H1 (cell line): ENCODE measurements around the gene RCBTB1. TPM values are rescaled to one million over a fixed set of nuclear protein-coding genes. Genes with fewer than 3 reads are reported as not detected.
A peak's percentile ranks its signal among the peaks of the same experiment; 100 is the strongest.

Source experiments
- CTCF ChIA-PET: fragments of 300-600 bp; sonication (Branson Sonifier 250); formaldehyde crosslinking; loops from one replicate; lab custom pipeline; 2021; ENCODE audit not compliant: partially characterized antibody; lab: Charles Lee
- POLR2A ChIA-PET: fragments of 300-600 bp; sonication (Branson Sonifier 250); formaldehyde crosslinking; loops from one replicate; lab custom pipeline; 2021; ENCODE audit warnings: inconsistent platforms; ENCODE audit not compliant: partially characterized antibody; lab: Charles Lee
- DNase-seq, 2 experiments: peaks; one replicate each; pipeline versions ENCODE4 v3.0.0 to v3.0.0-alpha.2; 2010 to 2022; ENCODE audit warnings: low spot score in 2 of 2, low read depth in 1 of 2, mixed read lengths in 1 of 2
- FAIRE-seq: peaks from 2 replicates; lab custom pipeline; 2011; peaks lifted over from hg19 to GRCh38; lab: Jason Lieb, UNC
- H2AFZ ChIP-seq: 2 replicates; pipeline ENCODE4 v1.8.1; 2012; ENCODE audit warnings: low read length, inconsistent platforms
- H2AK5ac ChIP-seq: 2 replicates; pipeline ENCODE4 v1.6.1; 2013; ENCODE audit warnings: low read depth, low read length
- H2BK120ac ChIP-seq: replicated peaks from 2 replicates; pipeline ENCODE3; 2013; ENCODE audit warnings: low read depth, low read length, inconsistent platforms
- H2BK12ac ChIP-seq: 2 replicates; pipeline ENCODE4 v1.6.1; 2013; ENCODE audit warnings: low read depth, low read length
- H2BK15ac ChIP-seq: 2 replicates; pipeline ENCODE4 v1.6.1; 2013; ENCODE audit warnings: low read length
- H2BK20ac ChIP-seq: 2 replicates; pipeline ENCODE4 v1.6.1; 2013; ENCODE audit warnings: low read length
- H2BK5ac ChIP-seq: 2 replicates; pipeline ENCODE4 v1.6.1; 2013; ENCODE audit warnings: low read depth, low read length
- H3K14ac ChIP-seq: 2 replicates; pipeline ENCODE4 v1.6.1; 2013; ENCODE audit warnings: inconsistent platforms; ENCODE audit not compliant: insufficient read length
- H3K18ac ChIP-seq: 2 replicates; pipeline ENCODE4 v1.6.1; 2013; ENCODE audit warnings: low read length; ENCODE audit errors: extremely low read depth
- H3K23ac ChIP-seq: 2 replicates; pipeline ENCODE4 v1.6.1; 2013; ENCODE audit warnings: inconsistent platforms; ENCODE audit not compliant: insufficient read length
- H3K23me2 ChIP-seq: 2 replicates; pipeline ENCODE4 v1.6.1; 2013; ENCODE audit warnings: low read depth, low read length
- H3K27ac ChIP-seq: 2 replicates; pipeline ENCODE4 v1.6.1; 2011; ENCODE audit warnings: low read depth, low read length, inconsistent platforms
- H3K27me3 ChIP-seq, 4 experiments: replicated peaks in 1 of 4; 1 replicate in 1 of 4; 2 replicates in 3 of 4; pipeline versions ENCODE4 v1.6.1 to v1.8.1; 2011 to 2013; ENCODE audit warnings: low read length in 3 of 4, mild to moderate bottlenecking in 3 of 4, inconsistent platforms in 2 of 4, mixed read lengths in 2 of 4, moderate library complexity in 1 of 4; ENCODE audit not compliant: control insufficient read depth in 3 of 4, insufficient read depth in 3 of 4; ENCODE audit errors: extremely low read depth in 1 of 4
- H3K36me3 ChIP-seq, 4 experiments: 2 replicates each; pipeline versions ENCODE4 v1.6.1 to v1.8.1; 2011 to 2013; ENCODE audit warnings: mild to moderate bottlenecking in 4 of 4, low read length in 3 of 4, moderate library complexity in 2 of 4, control low read depth in 1 of 4, inconsistent platforms in 1 of 4; ENCODE audit not compliant: insufficient read depth in 4 of 4, control insufficient read depth in 2 of 4
- H3K4ac ChIP-seq: replicated peaks from 2 replicates; pipeline ENCODE3; 2013; ENCODE audit warnings: low read length, low read depth, mixed read lengths, inconsistent platforms; ENCODE audit not compliant: insufficient read length
- H3K4me1 ChIP-seq, 4 experiments: replicated peaks in 1 of 4; 1 replicate in 1 of 4; 2 replicates in 3 of 4; pipeline versions ENCODE4 v1.6.1 to v1.8.1; 2011 to 2013; ENCODE audit warnings: low read length in 3 of 4, inconsistent platforms in 2 of 4, mixed read lengths in 1 of 4; ENCODE audit not compliant: insufficient read depth in 4 of 4, control insufficient read depth in 3 of 4
- H3K4me2 ChIP-seq, 2 experiments: 2 replicates each; pipeline versions ENCODE4 v1.6.1 to v1.8.1; 2011 to 2013; ENCODE audit warnings: low read depth in 2 of 2, low read length in 2 of 2, control low read depth in 1 of 2, inconsistent platforms in 1 of 2, mild to moderate bottlenecking in 1 of 2; ENCODE audit not compliant: insufficient read depth in 1 of 2
- H3K4me3 ChIP-seq, 4 experiments: fragments of 200-600, 300-600 bp in 1 of 4; sonication (generic), shearing (Covaris generic), sonication (Bioruptor Twin) in 1 of 4; 2 replicates each; pipeline versions ENCODE4 v1.5.1 to v1.8.1; 2011 to 2016; ENCODE audit warnings: low read length in 4 of 4, low read depth in 3 of 4, control low read depth in 2 of 4, inconsistent platforms in 2 of 4, mild to moderate bottlenecking in 2 of 4, mixed read lengths in 1 of 4, moderate library complexity in 1 of 4; ENCODE audit not compliant: insufficient read depth in 2 of 4; ENCODE audit errors: extremely low read depth in 1 of 4
- H3K56ac ChIP-seq: replicated peaks from 2 replicates; pipeline ENCODE3; 2013; ENCODE audit warnings: low read depth, mild to moderate bottlenecking, mixed read lengths, low read length, inconsistent platforms; ENCODE audit not compliant: insufficient read length
- H3K79me1 ChIP-seq: 2 replicates; pipeline ENCODE4 v1.6.1; 2013; ENCODE audit warnings: low read depth, low read length, control low read depth
- H3K79me2 ChIP-seq, 2 experiments: 2 replicates each; pipeline versions ENCODE4 v1.6.1 to v1.8.1; 2012 to 2013; ENCODE audit warnings: low read length in 2 of 2, mild to moderate bottlenecking in 2 of 2, inconsistent platforms in 1 of 2; ENCODE audit not compliant: insufficient read depth in 2 of 2, control insufficient read depth in 1 of 2
- H3K9ac ChIP-seq, 4 experiments: replicated peaks in 1 of 4; 1 replicate in 1 of 4; 2 replicates in 3 of 4; pipeline versions ENCODE4 v1.6.1 to v1.8.1; 2011 to 2013; ENCODE audit warnings: low read depth in 3 of 4, low read length in 3 of 4, control low read depth in 2 of 4, mild to moderate bottlenecking in 2 of 4, moderate library complexity in 2 of 4, inconsistent platforms in 1 of 4; ENCODE audit errors: extremely low read depth in 1 of 4
- H3K9me3 ChIP-seq, 2 experiments: 2 replicates each; pipeline versions ENCODE4 v1.6.1 to v1.8.1; 2012 to 2013; ENCODE audit warnings: mild to moderate bottlenecking in 2 of 2, moderate library complexity in 2 of 2, control low read depth in 1 of 2, inconsistent platforms in 1 of 2, low read depth in 1 of 2, low read length in 1 of 2, mixed read lengths in 1 of 2; ENCODE audit not compliant: insufficient read depth in 2 of 2
- H4K20me1 ChIP-seq, 2 experiments: replicated peaks in 1 of 2; 2 replicates each; pipeline versions ENCODE3 to v1.8.1; 2011 to 2013; ENCODE audit warnings: inconsistent platforms in 2 of 2, low read length in 2 of 2, mild to moderate bottlenecking in 1 of 2; ENCODE audit not compliant: insufficient read depth in 2 of 2, control insufficient read depth in 1 of 2
- H4K5ac ChIP-seq: 2 replicates; pipeline ENCODE4 v1.6.1; 2013; ENCODE audit warnings: low read length, low read depth, mixed read lengths, inconsistent platforms; ENCODE audit not compliant: insufficient read length
- H4K8ac ChIP-seq: 2 replicates; pipeline ENCODE4 v1.8.0; 2013; ENCODE audit warnings: mild to moderate bottlenecking, moderate library complexity, low read length, inconsistent platforms; ENCODE audit not compliant: insufficient read depth; ENCODE audit errors: extremely low read depth
- H4K91ac ChIP-seq: replicated peaks from 2 replicates; pipeline ENCODE3; 2013; ENCODE audit warnings: low read length, mixed read lengths, inconsistent platforms; ENCODE audit not compliant: insufficient read length
- BACH1 ChIP-seq: IDR thresholded peaks from 2 replicates; pipeline ENCODE4 v1.6.1; 2012; ENCODE audit warnings: low read length, improper control_type of control experiment
- WGBS, 2 experiments: shearing (Covaris generic) in 1 of 2; methylation state at CpG; one replicate each; pipeline versions ENCODE4 v1.1.6 to v1.1.7; 2013 to 2015; ENCODE audit warnings: low lambda C conversion rate in 2 of 2, mixed read lengths in 2 of 2, inconsistent platforms in 1 of 2, low coverage in 1 of 2, missing lambda C conversion rate in 1 of 2; ENCODE audit not compliant: insufficient replicate concordance in 2 of 2, insufficient coverage in 1 of 2, insufficient read length in 1 of 2; ENCODE audit errors: extremely low coverage in 1 of 2, missing lambda C conversion rate in 1 of 2; 5-methylcytosine and 5-hydroxymethylcytosine counted together
- polyA plus RNA-seq, 7 experiments: library from polyadenylated mRNA; depleted of rRNA in 3 of 7; stranded (reverse) in 5 of 7; unstranded in 2 of 7; fragments of >200 nt in 5 of 7; fragments of 200-250 nt in 2 of 7; gene quantifications; 1 replicate in 5 of 7; 2 replicates in 1 of 7; 4 replicates in 1 of 7; pipeline versions ENCODE4 v1.2.1 to v1.2.3, GENCODE V29; 2011 to 2013; ENCODE audit warnings: missing spikeins in 2 of 7, mixed read lengths in 2 of 7
- total RNA-seq: library from RNA; stranded (reverse); fragmentation: NEBNext Ultra II Directional; extraction: Animal tissue kit (Norgen Biotek cat#: 25700); gene quantifications from 2 replicates; pipeline ENCODE4 v1.2.1, GENCODE V29; 2021
- TF ChIP-seq, protein P1 (sequence below), 3 experiments: IDR thresholded peaks; 1 replicate in 2 of 3; 2 replicates in 1 of 3; pipeline versions ENCODE4 v1.5.1 to v1.6.1; 2011; ENCODE audit warnings: low read length in 3 of 3, mild to moderate bottlenecking in 3 of 3, inconsistent platforms in 2 of 3, low read depth in 1 of 3, moderate library complexity in 1 of 3; ENCODE audit not compliant: insufficient read depth in 1 of 3; ENCODE audit errors: control extremely low read depth in 1 of 3

The RCBTB1 gene
- total and polyA plus RNA-seq, 2 of the 8 experiments (the other 6 are each of a cell fraction or from before 2014, with no cell fraction given) = 13.7 to 29.8 TPM

DNA sequence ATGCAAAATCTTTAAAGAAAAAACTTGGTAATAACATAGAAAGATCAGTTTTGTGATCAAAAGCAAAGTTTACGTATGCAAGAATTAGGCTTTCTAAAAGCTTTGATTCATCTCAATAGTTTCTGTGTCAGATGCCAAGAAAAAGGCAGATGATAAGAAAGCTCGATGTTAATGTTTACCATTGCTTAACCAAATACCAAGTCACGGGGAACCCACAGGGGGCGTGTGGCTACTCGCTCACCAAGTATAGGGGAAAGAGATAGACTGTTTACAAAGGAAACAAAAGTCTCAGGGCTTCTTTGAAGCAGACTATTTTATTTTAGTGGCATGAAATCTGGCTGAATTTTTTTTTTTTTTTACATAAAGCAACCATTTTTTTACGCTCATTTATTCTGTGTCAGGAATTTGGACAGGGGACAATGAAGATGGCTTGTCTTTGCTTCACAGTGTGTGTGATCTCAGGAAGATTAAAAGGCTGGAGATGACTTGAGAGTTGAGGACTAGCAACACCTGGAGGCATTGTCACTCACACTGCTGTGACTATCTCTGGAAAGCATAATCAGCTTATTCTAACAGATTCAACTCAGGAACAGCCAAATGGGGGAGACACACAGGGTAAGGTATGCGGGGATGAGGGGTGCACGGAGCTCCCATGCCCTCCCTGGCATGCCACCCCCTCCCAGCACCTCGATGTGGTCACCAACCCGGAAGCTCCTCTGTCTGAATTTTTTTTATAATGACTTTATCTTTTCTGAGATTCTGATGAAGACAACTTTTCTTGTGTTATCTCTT, 24.9 kb downstream of the RCBTB1 start:
- peaks cover 0 to 6% of the 10 kb centered on the region in 2 experiments; a peak in 1 of 4 replicates for H3K9me3 ChIP-seq
- H2BK20ac ChIP-seq = no peak overlapping the region
- H3K4ac ChIP-seq = no peak overlapping the region
- H3K36me3 ChIP-seq = peaks cover 0 to 34% (median 13%) of the 10 kb centered on the region in 4 experiments; a peak in 7 of 8 replicates
- ChIA-PET POLR2A (interaction anchor here (0.6 to 1.4 kb wide), 3 partner anchors 25 to 117 kb away, joined by 4 to 6 read pairs (median 4); partner anchors contain the start of genes CAB39L, RCBTB1 and SETDB2), CTCF (interaction anchor here (0.6 to 2.0 kb wide), 21 partner anchors 10 to 1332 kb away, joined by 3 to 7 read pairs (median 3); no protein-coding TSS in a partner anchor)
- no peaks in the 10 kb centered on the region for H4K20me1 ChIP-seq
- TF ChIP-seq BACH1 = no peak
- TF ChIP-seq, protein P1, sequence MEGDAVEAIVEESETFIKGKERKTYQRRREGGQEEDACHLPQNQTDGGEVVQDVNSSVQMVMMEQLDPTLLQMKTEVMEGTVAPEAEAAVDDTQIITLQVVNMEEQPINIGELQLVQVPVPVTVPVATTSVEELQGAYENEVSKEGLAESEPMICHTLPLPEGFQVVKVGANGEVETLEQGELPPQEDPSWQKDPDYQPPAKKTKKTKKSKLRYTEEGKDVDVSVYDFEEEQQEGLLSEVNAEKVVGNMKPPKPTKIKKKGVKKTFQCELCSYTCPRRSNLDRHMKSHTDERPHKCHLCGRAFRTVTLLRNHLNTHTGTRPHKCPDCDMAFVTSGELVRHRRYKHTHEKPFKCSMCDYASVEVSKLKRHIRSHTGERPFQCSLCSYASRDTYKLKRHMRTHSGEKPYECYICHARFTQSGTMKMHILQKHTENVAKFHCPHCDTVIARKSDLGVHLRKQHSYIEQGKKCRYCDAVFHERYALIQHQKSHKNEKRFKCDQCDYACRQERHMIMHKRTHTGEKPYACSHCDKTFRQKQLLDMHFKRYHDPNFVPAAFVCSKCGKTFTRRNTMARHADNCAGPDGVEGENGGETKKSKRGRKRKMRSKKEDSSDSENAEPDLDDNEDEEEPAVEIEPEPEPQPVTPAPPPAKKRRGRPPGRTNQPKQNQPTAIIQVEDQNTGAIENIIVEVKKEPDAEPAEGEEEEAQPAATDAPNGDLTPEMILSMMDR (IDR thresholded peaks at IDR 0.05; ENCODE audit: control extremely low read depth in 1 of 3, insufficient read depth in 1 of 3, low read depth in 1 of 3, low read length in 3 of 3) = peak in 2 of 3 experiments; percentile 8; a peak in 2 of 4 replicates
- no peak overlapping the region for H3K4me2 ChIP-seq
- no peak overlapping the region for H4K8ac ChIP-seq
- no peaks in the 10 kb centered on the region for H3K27me3 ChIP-seq
- H2BK5ac ChIP-seq = no peak overlapping the region
- no peak overlapping the region for H3K27ac ChIP-seq
- DNase-seq (no peak), FAIRE-seq (no peak)
- no peak overlapping the region for H2BK120ac ChIP-seq
- no peaks in the 10 kb centered on the region for H3K79me2 ChIP-seq
- H3K4me1 ChIP-seq = no peaks in the 10 kb centered on the region
- no peak overlapping the region for H3K9ac ChIP-seq
- H3K23me2 ChIP-seq = no peaks in the 10 kb centered on the region
- H3K79me1 ChIP-seq = no peaks in the 10 kb centered on the region
- no peak overlapping the region for H2BK15ac ChIP-seq
- 85% methylated on average over 10 of the region's 10 CpGs; no CpG with 5 or more reads in 1 of the 2 experiments for WGBS, 2 experiments
- no peak overlapping the region for H4K91ac ChIP-seq
- no peak overlapping the region for H3K4me3 ChIP-seq
- H2AK5ac ChIP-seq = no peak overlapping the region
- H3K56ac ChIP-seq = no peak overlapping the region
- H3K14ac ChIP-seq = no peak overlapping the region
- no peak overlapping the region for H4K5ac ChIP-seq
- H3K18ac ChIP-seq = no peak overlapping the region
- H2BK12ac ChIP-seq = no peak overlapping the region
- H2AFZ ChIP-seq = no peak overlapping the region
- H3K23ac ChIP-seq = no peak overlapping the region
